ENCODE measurements around the gene HNRNPC. TPM values are rescaled to one million over a fixed set of nuclear protein-coding genes. Genes with fewer than 3 reads are reported as not detected.
"Not testable (repeated sequence)": the region's sequence is repeated elsewhere in the genome, so short reads cannot be mapped to it uniquely, and the experiment has no call there.

The HNRNPC gene
- total and polyA plus RNA-seq, 2 experiments from 2014 or later = 584 to 674 TPM

- Histone ChIP-seq H3K4me3 (no peak overlapping the region), H3K27ac (peak overlapping the region; percentile 35), H3K79me2 (ENCODE audit: insufficient read depth) (peaks cover 100% of the 10 kb centered on the region), H3K9me3 (ENCODE audit: low read depth) (no peaks in the 10 kb centered on the region), H3K4me1 (ENCODE audit: insufficient read depth) (peaks cover 70% of the 10 kb centered on the region), H3F3A (ENCODE audit: insufficient read depth) (peaks cover 72% of the 10 kb centered on the region), H4K20me1 (ENCODE audit: insufficient read depth) (peaks cover 59% of the 10 kb centered on the region), H2AFZ (no peak overlapping the region), H3K27me3 (replicated peaks; ENCODE audit: insufficient read depth) (no peaks in the 10 kb centered on the region), H3K9ac (no peak overlapping the region), H3K36me3 (ENCODE audit: low read depth) (peaks cover 73% of the 10 kb centered on the region), H3K9me2 (ENCODE audit: insufficient read depth) (no peaks in the 10 kb centered on the region), H3K4me2 (ENCODE audit: unreplicated experiment) (peak overlapping the region; percentile 5)
- WGBS, 2 experiments (ENCODE audit: low coverage in 1 of 2, low lambda C conversion rate in 2 of 2, missing lambda C conversion rate in 2 of 2) = 94 to 95% methylated on average over 10 of the region's 10 CpGs
- TF ChIP-seq EZH2phosphoT487 (IDR thresholded peaks at IDR 0.05; ENCODE audit: insufficient read depth, low read depth) (no peak), EZH2 (IDR thresholded peaks at IDR 0.05; ENCODE audit: insufficient read depth, poor library complexity, severe bottlenecking) (no peak)
- in situ Hi-C loops (cut with MboI) = no loop called here
- no peak for DNase-seq
Observed at GRCh38 chr14:21258005-21258888, 11.0 kb downstream of the HNRNPC start.

GRCh38 chr14:21257394-21257909 is 11.8 kb downstream of the HNRNPC start:
- no peaks in the 10 kb centered on the region for H3K9me3 ChIP-seq (ENCODE audit: low read depth)
- H4K20me1 ChIP-seq (ENCODE audit: insufficient read depth) = peaks cover 57% of the 10 kb centered on the region
- H3K9ac ChIP-seq = no peak overlapping the region
- no peak overlapping the region for H3K4me3 ChIP-seq
- peaks cover 100% of the 10 kb centered on the region for H3K79me2 ChIP-seq (ENCODE audit: insufficient read depth)
- in situ Hi-C loops (cut with MboI) = no loop called here
- H3K4me2 ChIP-seq (ENCODE audit: unreplicated experiment) = peak overlapping the region; percentile 5
- peak; percentile 42 for DNase-seq
- no peak overlapping the region for H2AFZ ChIP-seq
- peaks cover 73% of the 10 kb centered on the region for H3F3A ChIP-seq (ENCODE audit: insufficient read depth)
- H3K27ac ChIP-seq = peak overlapping the region; percentile 35
- 30 to 31% methylated on average over 7 of the region's 7 CpGs for WGBS, 2 experiments (ENCODE audit: low coverage in 1 of 2, low lambda C conversion rate in 2 of 2, missing lambda C conversion rate in 2 of 2)
- TF ChIP-seq EZH2 (IDR thresholded peaks at IDR 0.05; ENCODE audit: insufficient read depth, poor library complexity, severe bottlenecking) = no peak
- no peak for TF ChIP-seq EZH2phosphoT487 (IDR thresholded peaks at IDR 0.05; ENCODE audit: insufficient read depth, low read depth)
- peaks cover 74% of the 10 kb centered on the region for H3K36me3 ChIP-seq (ENCODE audit: low read depth)
- no peaks in the 10 kb centered on the region for H3K27me3 ChIP-seq (replicated peaks; ENCODE audit: insufficient read depth)
- H3K4me1 ChIP-seq (ENCODE audit: insufficient read depth) = peaks cover 63% of the 10 kb centered on the region
- no peaks in the 10 kb centered on the region for H3K9me2 ChIP-seq (ENCODE audit: insufficient read depth)

GRCh38 chr14:21256539-21257393 is 12.5 kb downstream of the HNRNPC start:
- Histone ChIP-seq H3K4me3 (no peak overlapping the region), H3K36me3 (ENCODE audit: low read depth) (peaks cover 71% of the 10 kb centered on the region), H3K27ac (peak overlapping the region; percentile 44), H3K4me1 (ENCODE audit: insufficient read depth) (peaks cover 56% of the 10 kb centered on the region), H3K9ac (no peak overlapping the region), H3K4me2 (ENCODE audit: unreplicated experiment) (peak overlapping the region; percentile 5), H3K9me2 (ENCODE audit: insufficient read depth) (no peaks in the 10 kb centered on the region), H2AFZ (no peak overlapping the region), H3F3A (ENCODE audit: insufficient read depth) (peaks cover 73% of the 10 kb centered on the region), H3K27me3 (replicated peaks; ENCODE audit: insufficient read depth) (no peaks in the 10 kb centered on the region), H4K20me1 (ENCODE audit: insufficient read depth) (peaks cover 54% of the 10 kb centered on the region), H3K9me3 (ENCODE audit: low read depth) (no peaks in the 10 kb centered on the region), H3K79me2 (ENCODE audit: insufficient read depth) (peaks cover 100% of the 10 kb centered on the region)
- in situ Hi-C loops (cut with MboI) = no loop called here
- TF ChIP-seq EZH2 (IDR thresholded peaks at IDR 0.05; ENCODE audit: insufficient read depth, poor library complexity, severe bottlenecking) (no peak), EZH2phosphoT487 (IDR thresholded peaks at IDR 0.05; ENCODE audit: insufficient read depth, low read depth) (no peak)
- no peak for DNase-seq
- 99% methylated on average over 10 of the region's 10 CpGs for WGBS, 2 experiments (ENCODE audit: low coverage in 1 of 2, low lambda C conversion rate in 2 of 2, missing lambda C conversion rate in 2 of 2)

- peaks cover 100% of the 10 kb centered on the region for H3K79me2 ChIP-seq (ENCODE audit: insufficient read depth)
- H3K9me2 ChIP-seq (ENCODE audit: insufficient read depth); H2AFZ ChIP-seq; H3K9me3 ChIP-seq (ENCODE audit: low read depth); in situ Hi-C loops (cut with MboI); DNase-seq; H3K27me3 ChIP-seq (replicated peaks; ENCODE audit: insufficient read depth); H3K4me3 ChIP-seq: not testable (repeated sequence)
- peaks cover 71% of the 10 kb centered on the region for H3K36me3 ChIP-seq (ENCODE audit: low read depth)
- peaks cover 73% of the 10 kb centered on the region for H3F3A ChIP-seq (ENCODE audit: insufficient read depth)
- H4K20me1 ChIP-seq (ENCODE audit: insufficient read depth) = peaks cover 55% of the 10 kb centered on the region
- 94 to 96% methylated on average over 8 of the region's 8 CpGs for WGBS, 2 experiments (ENCODE audit: low coverage in 1 of 2, low lambda C conversion rate in 2 of 2, missing lambda C conversion rate in 2 of 2)
- H3K9ac ChIP-seq = 0 out of 2 replicates have a peak overlapping the region, but pooled peaks have one; percentile 13
- H3K4me2 ChIP-seq (ENCODE audit: unreplicated experiment) = peak overlapping the region; percentile 26
- H3K4me1 ChIP-seq (ENCODE audit: insufficient read depth) = peaks cover 52% of the 10 kb centered on the region
- peak overlapping the region; percentile 44 for H3K27ac ChIP-seq
Observed at GRCh38 chr14:21256102-21256447, 13.2 kb downstream of the HNRNPC start.
